Subcutaneous adipose tissue (tissue), 4 donors: ENCODE measurements around the gene ODC1. TPM values are rescaled to one million over a fixed set of nuclear protein-coding genes. Genes with fewer than 3 reads are reported as not detected.

Experiments used
- total RNA-seq, 4 donors: library from RNA; depleted of rRNA; stranded (reverse); fragments of >200 nt; gene quantifications; one replicate each; pipeline ENCODE4 v1.1.0, GENCODE V29; 2016
- TF ChIP-seq, protein P1 (sequence below): fragments of 450-650 bp; IDR thresholded peaks from one replicate; pipeline ENCODE4 v1.5.1; 2016; ENCODE audit warnings: low read depth, mild to moderate bottlenecking, control low read depth, antibody characterized with exemption, moderate library complexity

ODC1 gene
- total RNA-seq, 4 donors from 2014 or later = 25.8 to 55.3 (median 31.1) TPM

DNA sequence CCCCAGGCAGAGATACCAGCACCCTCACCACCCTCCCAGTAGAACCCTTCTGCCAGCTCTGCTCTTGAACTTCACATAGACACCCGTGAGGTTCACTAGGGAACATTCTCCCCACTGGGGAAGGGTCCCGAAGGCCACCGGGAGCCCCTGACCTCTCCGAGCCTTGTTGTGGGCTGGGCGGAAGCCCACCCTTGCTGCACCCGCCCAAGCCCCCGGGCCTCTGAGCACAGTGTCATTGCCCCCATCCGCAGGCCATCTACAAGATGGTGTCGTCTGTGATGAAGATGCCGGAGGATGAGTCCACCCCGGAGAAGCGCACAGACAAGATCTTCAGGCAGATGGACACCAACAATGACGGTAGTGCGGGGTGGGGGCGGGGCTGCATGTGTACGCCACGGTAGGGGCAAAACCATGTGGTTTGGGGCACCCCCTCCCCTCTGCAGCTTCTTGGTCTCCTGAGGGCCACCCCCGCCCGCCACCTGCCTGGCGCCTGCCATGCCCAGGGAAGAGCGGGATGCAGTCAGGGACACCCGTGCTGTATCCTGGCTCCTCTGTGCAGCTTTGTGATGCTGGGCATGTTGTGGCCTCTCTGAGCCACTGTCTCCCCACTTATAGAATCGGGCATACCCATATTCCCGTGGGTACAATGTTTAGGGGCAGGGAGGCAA lies 25.3 kb downstream of the ODC1 start:
- TF ChIP-seq, protein P1, sequence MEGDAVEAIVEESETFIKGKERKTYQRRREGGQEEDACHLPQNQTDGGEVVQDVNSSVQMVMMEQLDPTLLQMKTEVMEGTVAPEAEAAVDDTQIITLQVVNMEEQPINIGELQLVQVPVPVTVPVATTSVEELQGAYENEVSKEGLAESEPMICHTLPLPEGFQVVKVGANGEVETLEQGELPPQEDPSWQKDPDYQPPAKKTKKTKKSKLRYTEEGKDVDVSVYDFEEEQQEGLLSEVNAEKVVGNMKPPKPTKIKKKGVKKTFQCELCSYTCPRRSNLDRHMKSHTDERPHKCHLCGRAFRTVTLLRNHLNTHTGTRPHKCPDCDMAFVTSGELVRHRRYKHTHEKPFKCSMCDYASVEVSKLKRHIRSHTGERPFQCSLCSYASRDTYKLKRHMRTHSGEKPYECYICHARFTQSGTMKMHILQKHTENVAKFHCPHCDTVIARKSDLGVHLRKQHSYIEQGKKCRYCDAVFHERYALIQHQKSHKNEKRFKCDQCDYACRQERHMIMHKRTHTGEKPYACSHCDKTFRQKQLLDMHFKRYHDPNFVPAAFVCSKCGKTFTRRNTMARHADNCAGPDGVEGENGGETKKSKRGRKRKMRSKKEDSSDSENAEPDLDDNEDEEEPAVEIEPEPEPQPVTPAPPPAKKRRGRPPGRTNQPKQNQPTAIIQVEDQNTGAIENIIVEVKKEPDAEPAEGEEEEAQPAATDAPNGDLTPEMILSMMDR = no peak

DNA sequence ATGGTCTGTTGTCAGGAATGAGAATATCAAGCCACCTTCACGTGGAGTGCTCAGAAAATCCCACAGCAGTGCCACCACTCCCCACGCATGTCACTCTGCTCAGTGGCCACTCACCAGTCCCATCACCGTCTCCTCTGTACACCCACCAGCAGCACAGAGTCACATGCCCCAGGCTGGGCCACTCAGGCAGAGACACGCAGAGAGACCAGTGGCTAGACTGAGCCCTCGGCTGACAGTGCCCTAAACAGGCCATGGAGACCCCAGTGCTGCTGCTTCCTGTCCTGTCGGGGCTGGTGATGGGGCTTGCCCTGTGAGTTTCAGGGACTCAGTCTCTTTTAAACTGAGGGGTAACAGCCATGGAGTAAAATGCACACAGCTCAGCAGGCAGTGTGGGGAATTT lies 25.9 kb downstream of the ODC1 start:
- TF ChIP-seq, protein P1 = no peak

GRCh38 chr2:10419553-10420257 lies 28.4 kb downstream of the ODC1 start:
- TF ChIP-seq, protein P1 = no peak

DNA sequence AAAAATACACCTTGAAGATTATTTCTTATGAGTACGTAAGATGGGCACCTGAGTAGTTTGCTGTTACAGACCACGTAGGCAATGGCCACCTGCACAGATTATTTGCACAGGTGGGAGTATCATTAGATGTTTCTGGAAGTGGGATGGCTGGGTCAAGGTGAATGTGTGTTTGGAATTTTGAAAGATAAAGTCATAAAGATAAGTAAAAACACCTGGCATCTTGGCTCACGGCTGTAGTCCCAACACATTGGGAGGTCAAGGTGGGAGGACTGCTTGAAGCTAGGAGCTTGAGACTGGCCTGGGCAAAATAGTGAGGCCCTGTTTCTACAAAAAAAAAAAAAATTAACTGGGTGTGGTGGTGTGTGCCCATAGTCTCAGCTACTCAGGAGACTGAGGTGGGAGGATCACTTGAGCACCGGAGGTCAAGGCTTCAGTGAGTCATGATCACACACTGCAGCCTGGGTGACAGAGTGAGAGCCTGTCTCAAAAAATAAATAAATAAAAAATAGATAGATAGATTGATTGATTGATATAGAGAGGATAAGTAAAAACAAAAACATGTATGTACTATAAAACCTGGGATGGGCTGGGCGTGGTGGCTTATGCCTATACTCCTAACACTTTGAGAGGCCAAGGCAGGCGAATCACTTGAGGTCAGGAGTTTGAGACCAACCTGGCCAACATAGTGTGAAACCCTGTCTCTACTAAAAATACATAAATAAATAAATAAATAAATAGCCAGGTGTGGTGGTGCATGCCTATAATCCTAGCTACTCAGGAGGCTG lies 30.4 kb downstream of the ODC1 start:
- TF ChIP-seq, protein P1 = no peak

DNA sequence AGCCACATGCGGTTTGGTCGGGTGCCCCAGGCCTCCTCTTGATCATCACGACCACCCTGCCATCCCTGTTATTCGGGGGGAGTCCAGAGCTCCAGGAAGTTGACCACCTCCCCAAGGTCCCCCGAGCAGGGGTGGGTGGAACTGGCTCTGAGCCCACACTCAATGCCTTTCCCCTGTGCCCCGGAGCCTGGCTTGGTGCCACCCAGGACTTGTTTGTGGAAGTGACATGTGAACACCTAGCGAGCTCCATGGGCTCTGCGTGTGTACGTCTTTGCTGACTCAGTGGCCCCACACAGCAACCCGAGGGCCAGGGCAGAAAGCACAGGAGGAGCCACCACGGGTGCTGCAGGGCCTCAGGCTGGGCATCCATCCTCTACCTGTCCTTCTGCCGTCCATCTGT lies 32.5 kb downstream of the ODC1 start:
- TF ChIP-seq, protein P1 = no peak

- TF ChIP-seq, protein P1 = no peak
Measured at GRCh38 chr2:10415048-10415447, 33.1 kb downstream of the ODC1 start.

- TF ChIP-seq, protein P1 = no peak
Measured at GRCh38 chr2:10414591-10414990, 33.5 kb downstream of the ODC1 start.
